Measurements from ENCODE around the gene ASB18. TPM values are rescaled to one million over a fixed set of nuclear protein-coding genes. Genes with fewer than 3 reads are reported as not detected.

The ASB18 gene
- not detected for total RNA-seq
- polyA plus RNA-seq = not detected
- long read RNA-seq, donor 1 = 0 reads
- long read RNA-seq, donor 2 = 0 reads
- long read RNA-seq, donor 3 = 0 reads
- long read RNA-seq, donor 4 = 0 reads
- long read RNA-seq, donor 5 = 0 reads
- long read RNA-seq, donor 6 = 0 reads
- long read RNA-seq, donor 7 = 0 reads
- long read RNA-seq, donor 8 = 0 reads
- long read RNA-seq, donor 9 = 0 reads
- long read RNA-seq, donor 10 = 0 reads

DNA sequence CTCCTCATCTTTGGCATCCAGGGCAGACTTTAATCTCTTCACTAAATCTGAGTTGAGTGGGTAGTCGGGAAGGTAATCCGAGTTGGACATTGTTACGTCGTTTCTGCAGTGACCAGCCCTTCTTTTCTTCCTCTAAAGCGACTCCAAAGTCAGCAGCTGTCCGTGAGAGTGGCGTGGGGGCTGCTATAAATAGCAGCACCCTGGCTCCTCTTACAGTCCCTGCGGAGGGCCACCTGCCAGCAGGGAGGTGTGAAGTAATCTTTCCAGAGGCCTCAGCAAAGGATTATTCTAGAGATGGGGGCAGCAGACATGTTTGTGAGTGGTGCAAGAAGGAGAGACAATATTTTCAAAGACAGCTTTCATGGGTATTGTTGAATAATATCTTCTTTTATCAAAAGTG is at the start of gene ASB18:
ASB18 (minus strand) TSS at position 151 of the 400 bp plus-strand sequence; CDS start at position 90, 61 bp downstream.
- H3K4me1 ChIP-seq = no peaks in the 10 kb centered on the region
- H3K27me3 ChIP-seq = peaks cover 0 to 50% (median 9%) of the 10 kb centered on the region in 3 donors
- no peak for DNase-seq
- no peak within 1 kb of the TSS for H3K4me3 ChIP-seq
- intact Hi-C loops (cut with DNase I; ENCODE audit: low total_unique reads) = no loop called here
- 47 to 59% (median 54%) methylated on average over 8 of the region's 8 CpGs for WGBS, 5 donors
- TF ChIP-seq POLR2AphosphoS5 (IDR thresholded peaks at IDR 0.05) = no peak
- TF ChIP-seq CTCF (IDR thresholded peaks at IDR 0.05) = no peak
- TF ChIP-seq EP300 (IDR thresholded peaks at IDR 0.05) = no peak
- no peak for TF ChIP-seq POLR2A (IDR thresholded peaks at IDR 0.05)
- H3K9me3 ChIP-seq = peaks cover 0 to 15% (median 1%) of the 10 kb centered on the region in 4 donors
- no peaks in the 10 kb centered on the region for H3K36me3 ChIP-seq
- no peak within 1 kb of the TSS for H3K27ac ChIP-seq

DNA sequence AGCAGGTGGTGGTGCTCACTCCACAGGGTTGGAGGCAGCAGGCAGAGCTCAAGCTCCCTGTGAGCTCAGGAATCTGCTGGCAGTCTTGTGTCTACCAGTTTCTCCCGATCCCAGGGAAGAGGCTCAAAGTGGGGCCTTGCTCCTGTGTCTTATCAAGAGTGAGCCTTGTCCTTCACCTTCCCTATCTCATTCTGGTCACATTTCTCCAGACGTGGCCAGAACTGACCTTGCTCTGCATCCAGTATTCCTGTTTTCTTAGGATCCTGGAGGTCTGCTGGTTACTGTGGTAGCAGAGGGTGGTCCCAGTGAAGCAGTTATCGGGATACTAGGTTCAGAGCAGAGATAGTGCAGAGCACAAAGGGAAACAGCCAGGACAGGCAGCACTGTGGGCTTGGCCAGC is 47.1 kb upstream of the ASB18 start:
- no peaks in the 10 kb centered on the region for H3K36me3 ChIP-seq
- peaks cover 0 to 10% (median 4%) of the 10 kb centered on the region in 3 donors for H3K27me3 ChIP-seq
- intact Hi-C loops (cut with DNase I; ENCODE audit: low total_unique reads) = no loop called here
- DNase-seq = no peak
- 71 to 84% (median 74%) methylated on average over 3 of the region's 3 CpGs for WGBS, 5 donors
- no peak overlapping the region for H3K27ac ChIP-seq
- no peaks in the 10 kb centered on the region for H3K4me1 ChIP-seq
- peaks cover 0 to 16% (median 9%) of the 10 kb centered on the region in 4 donors for H3K9me3 ChIP-seq
- no peak for TF ChIP-seq CTCF (IDR thresholded peaks at IDR 0.05)
- TF ChIP-seq POLR2A (IDR thresholded peaks at IDR 0.05) = no peak
- no peak for TF ChIP-seq EP300 (IDR thresholded peaks at IDR 0.05)
- TF ChIP-seq POLR2AphosphoS5 (IDR thresholded peaks at IDR 0.05) = no peak
- no peak overlapping the region for H3K4me3 ChIP-seq

DNA sequence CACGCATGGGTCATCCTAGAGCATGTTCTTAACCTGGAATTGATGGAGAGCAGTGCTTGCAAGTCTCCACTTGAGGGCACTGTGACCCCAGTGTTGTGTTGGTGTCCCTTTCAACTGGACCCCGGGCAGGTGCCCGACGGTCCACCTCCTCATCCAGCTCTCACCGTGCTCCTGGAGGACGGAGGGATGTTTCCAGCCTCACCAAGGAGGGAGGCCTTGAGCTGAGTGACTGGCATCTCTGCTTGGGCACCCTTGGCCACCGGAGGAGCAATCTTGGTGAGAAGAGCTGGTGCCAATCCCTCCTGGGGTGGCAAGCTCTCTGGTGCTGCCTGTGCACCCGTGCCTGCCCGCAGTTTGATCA is 45.4 kb upstream of the ASB18 start:
- peak in 1 of 2 donors; percentile 31 for DNase-seq
- peaks cover 0 to 10% (median 4%) of the 10 kb centered on the region in 3 donors for H3K27me3 ChIP-seq
- H3K4me3 ChIP-seq = no peak overlapping the region
- TF ChIP-seq CTCF (IDR thresholded peaks at IDR 0.05) (peak in 3 of 7 experiments; percentile 12 to 21 (median 13)), POLR2A (IDR thresholded peaks at IDR 0.05) (no peak)
- H3K27ac ChIP-seq = no peak overlapping the region
- H3K36me3 ChIP-seq = no peaks in the 10 kb centered on the region
- peaks cover 0 to 16% (median 9%) of the 10 kb centered on the region in 4 donors for H3K9me3 ChIP-seq
- H3K4me1 ChIP-seq = no peaks in the 10 kb centered on the region
- 34 to 47% (median 46%) methylated on average over 8 to 9 of the region's 9 CpGs for WGBS, 5 donors
- intact Hi-C loops (cut with DNase I; ENCODE audit: low total_unique reads) = no loop called here

- Histone ChIP-seq H3K4me3 (no peak overlapping the region), H3K27ac (no peak overlapping the region), H3K9me3 (peaks cover 0 to 16% (median 9%) of the 10 kb centered on the region in 4 donors), H3K4me1 (no peaks in the 10 kb centered on the region), H3K36me3 (no peaks in the 10 kb centered on the region), H3K27me3 (peaks cover 0 to 10% (median 4%) of the 10 kb centered on the region in 3 donors)
- TF ChIP-seq CTCF (IDR thresholded peaks at IDR 0.05) = no peak
- no peak for TF ChIP-seq POLR2A (IDR thresholded peaks at IDR 0.05)
- no peak for TF ChIP-seq POLR2AphosphoS5 (IDR thresholded peaks at IDR 0.05)
- TF ChIP-seq EP300 (IDR thresholded peaks at IDR 0.05) = no peak
- WGBS, 5 donors = 63 to 69% (median 63%) methylated on average over 19 of the region's 19 CpGs
- no peak for DNase-seq
- intact Hi-C loops (cut with DNase I; ENCODE audit: low total_unique reads) = no loop called here
Measured at GRCh38 chr2:236308855-236309668, 44.9 kb upstream of the ASB18 start.

All from stomach (tissue), 19 donors.